Body of pancreas (tissue), 4 donors: ENCODE data around the gene CD79A. TPM values are rescaled to one million over a fixed set of nuclear protein-coding genes. Genes with fewer than 3 reads are reported as not detected.

Experiments
- ATAC-seq: fragments of 150-250 bp; one replicate; pipeline ENCODE4 v1.9.1; 2016
- DNase-seq, 4 donors: peaks; one replicate each; pipeline ENCODE4 v3.0.0-alpha.2; 2019
- H3K27ac ChIP-seq, 4 donors: fragments of 200-600 bp; sonication (generic); 1 replicate in 3 of 4; 2 replicates in 1 of 4; pipeline versions ENCODE4 v1.5.1 to v1.6.1; 2016 to 2019; ENCODE audit warnings: mild to moderate bottlenecking in 1 of 4, mixed read lengths in 1 of 4, moderate library complexity in 1 of 4
- H3K27me3 ChIP-seq, 2 donors: fragments of 200-600 bp; sonication (generic); one replicate each; pipeline ENCODE4 v1.6.0; 2016; ENCODE audit warnings: mild to moderate bottlenecking in 1 of 2
- H3K36me3 ChIP-seq, 2 donors: fragments of 200-600 bp; sonication (generic); replicated peaks in 1 of 2; 2 replicates each; pipeline ENCODE4 v1.5.1; 2016; ENCODE audit warnings: low read depth in 2 of 2; ENCODE audit not compliant: insufficient read depth in 1 of 2
- H3K4me1 ChIP-seq: fragments of 200-600 bp; sonication (generic); one replicate; pipeline ENCODE4 v1.6.0; 2016
- H3K4me3 ChIP-seq, 2 donors: fragments of 200-600 bp; sonication (generic); 1 replicate in 1 of 2; 2 replicates in 1 of 2; pipeline ENCODE4 v1.5.1; 2016 to 2019
- H3K9me3 ChIP-seq, 3 donors: fragments of 200-600 bp; sonication (generic); 1 replicate in 2 of 3; 2 replicates in 1 of 3; pipeline ENCODE4 v1.5.1; 2016
- CTCF ChIP-seq, 7 experiments: fragments of 450-650 bp in 4 of 7; fragments of 200-600 bp in 3 of 7; sonication (generic) in 3 of 7; IDR thresholded peaks; one replicate each; pipeline ENCODE4 v1.5.1; 2016 to 2019; ENCODE audit warnings: antibody characterized with exemption in 7 of 7
- POLR2A ChIP-seq, 3 donors: fragments of 450-650 bp; IDR thresholded peaks; one replicate each; pipeline ENCODE4 v1.6.1; 2016; ENCODE audit warnings: antibody characterized with exemption in 3 of 3, mild to moderate bottlenecking in 2 of 3
- WGBS, 2 donors: methylation state at CpG; one replicate each; pipeline ENCODE4 v1.1.5; 2017; 5-methylcytosine and 5-hydroxymethylcytosine counted together
- intact Hi-C: fragments of 100-400 bp; cut with DNase I; formaldehyde crosslinking; loops from one replicate; pipeline ENCODE4 v1.15.1; 2023
- total RNA-seq, 2 donors: library from RNA; depleted of rRNA; stranded (reverse); fragments of >200 nt; gene quantifications; one replicate each; pipeline ENCODE4 v1.1.0, GENCODE V29; 2016

Gene CD79A
- total RNA-seq, 2 donors from 2014 or later = not detected

- H3K27me3 ChIP-seq = no peaks in the 10 kb centered on the region
- H3K4me1 ChIP-seq = peaks cover 9% of the 10 kb centered on the region
- H3K27ac ChIP-seq = no peak overlapping the region
- intact Hi-C loops = loop anchor here (5.0 kb wide), 1 partner anchor 35 kb away; the partner anchor contains the start of gene ERFL
- no peaks in the 10 kb centered on the region for H3K9me3 ChIP-seq
- H3K4me3 ChIP-seq = no peak overlapping the region
- TF ChIP-seq POLR2A (IDR thresholded peaks at IDR 0.05) (no peak), CTCF (IDR thresholded peaks at IDR 0.05) (no peak)
- ATAC-seq = no peak
- 89 to 91% methylated on average over 9 to 34 of the region's 34 CpGs for WGBS, 2 donors
- DNase-seq = no peak
- peaks cover 0 to 12% of the 10 kb centered on the region in 2 donors for H3K36me3 ChIP-seq
Observed at GRCh38 chr19:41892173-41892902, 15.3 kb downstream of the CD79A start.

- 78 to 89% methylated on average over 4 to 6 of the region's 6 CpGs for WGBS, 2 donors
- H3K36me3 ChIP-seq = peaks cover 1 to 21% of the 10 kb centered on the region in 2 donors
- H3K27ac ChIP-seq = no peak overlapping the region
- H3K4me1 ChIP-seq = no peaks in the 10 kb centered on the region
- H3K9me3 ChIP-seq = no peaks in the 10 kb centered on the region
- intact Hi-C loops = loop anchor here (5.0 kb wide), 1 partner anchor 33 kb away; the partner anchor contains the start of gene ERFL
- H3K4me3 ChIP-seq = no peak overlapping the region
- DNase-seq (no peak), ATAC-seq (no peak)
- TF ChIP-seq CTCF (IDR thresholded peaks at IDR 0.05) (no peak), POLR2A (IDR thresholded peaks at IDR 0.05) (no peak)
- H3K27me3 ChIP-seq = no peaks in the 10 kb centered on the region
Observed at GRCh38 chr19:41893899-41894298, 16.8 kb downstream of the CD79A start.

GRCh38 chr19:41894350-41894749, 17.3 kb downstream of the CD79A start:
- no peak for ATAC-seq
- peaks cover 5 to 23% of the 10 kb centered on the region in 2 donors for H3K36me3 ChIP-seq
- 86 to 95% methylated on average over 13 to 14 of the region's 14 CpGs for WGBS, 2 donors

GRCh38 chr19:41895745-41896580, 18.9 kb downstream of the CD79A start:
- Histone ChIP-seq H3K36me3 (peaks cover 5 to 30% of the 10 kb centered on the region in 2 donors), H3K4me1 (no peaks in the 10 kb centered on the region), H3K27me3 (no peaks in the 10 kb centered on the region), H3K9me3 (no peaks in the 10 kb centered on the region), H3K27ac (no peak overlapping the region), H3K4me3 (no peak overlapping the region)
- DNase-seq = no peak
- WGBS, 2 donors = 88 to 93% methylated on average over 6 to 19 of the region's 19 CpGs
- TF ChIP-seq POLR2A (IDR thresholded peaks at IDR 0.05) (no peak), CTCF (IDR thresholded peaks at IDR 0.05) (no peak)
- no peak for ATAC-seq
- intact Hi-C loops = no loop called here

More at GRCh38 chr19:41894350-41894749, 17.3 kb downstream of the CD79A start:
- no peak overlapping the region for H3K27ac ChIP-seq
- intact Hi-C loops = loop anchor here (5.0 kb wide), 1 partner anchor 33 kb away; the partner anchor contains the start of gene ERFL
- no peaks in the 10 kb centered on the region for H3K4me1 ChIP-seq
- H3K4me3 ChIP-seq = no peak overlapping the region
- no peak for TF ChIP-seq POLR2A (IDR thresholded peaks at IDR 0.05)
- no peak for TF ChIP-seq CTCF (IDR thresholded peaks at IDR 0.05)
- DNase-seq = no peak
- no peaks in the 10 kb centered on the region for H3K27me3 ChIP-seq
- no peaks in the 10 kb centered on the region for H3K9me3 ChIP-seq
